SHP77 treated with DMSO at 0.1 percent for 48 hours (cell line): ENCODE measurements around the gene C2CD4B.
A peak's percentile ranks its signal among the peaks of the same experiment; 100 is the strongest.

ENCODE experiments used
- DNase-seq: peaks from one replicate; lab custom pipeline; 2025; lab: John Stamatoyannopoulos, UW

C2CD4B gene

GRCh38 chr15:62147551-62147950, 17.5 kb downstream of the C2CD4B start:
- no peak for DNase-seq

GRCh38 chr15:62147149-62147548, 17.9 kb downstream of the C2CD4B start:
- no peak for DNase-seq

GRCh38 chr15:62145015-62145735, 19.9 kb downstream of the C2CD4B start:
- no peak for DNase-seq

GRCh38 chr15:62142736-62143135, 22.3 kb downstream of the C2CD4B start:
- DNase-seq: no peak

GRCh38 chr15:62141643-62142588, 23.2 kb downstream of the C2CD4B start:
- no peak for DNase-seq

GRCh38 chr15:62141200-62141599, 23.9 kb downstream of the C2CD4B start:
- DNase-seq: no peak

- DNase-seq: no peak
Observed at GRCh38 chr15:62138124-62138523, 27.0 kb downstream of the C2CD4B start.

GRCh38 chr15:62136911-62137865, 27.9 kb downstream of the C2CD4B start:
- DNase-seq: no peak

GRCh38 chr15:62135532-62136134, 29.5 kb downstream of the C2CD4B start:
- no peak for DNase-seq

GRCh38 chr15:62133141-62133540, 31.9 kb downstream of the C2CD4B start:
- no peak for DNase-seq

GRCh38 chr15:62128916-62129315, 36.2 kb downstream of the C2CD4B start:
- no peak for DNase-seq

GRCh38 chr15:62126364-62126763, 38.7 kb downstream of the C2CD4B start:
- DNase-seq: no peak

- peak; percentile 93 for DNase-seq
Observed at GRCh38 chr15:62125773-62126172, 39.3 kb downstream of the C2CD4B start.

- no peak for DNase-seq
Observed at GRCh38 chr15:62124973-62125303, 40.1 kb downstream of the C2CD4B start.

GRCh38 chr15:62124176-62124972, 40.7 kb downstream of the C2CD4B start:
- DNase-seq: peak; percentile 64

- no peak for DNase-seq
Observed at GRCh38 chr15:62122249-62122648, 42.8 kb downstream of the C2CD4B start.

- no peak for DNase-seq
Observed at GRCh38 chr15:62121273-62122015, 43.6 kb downstream of the C2CD4B start.

GRCh38 chr15:62120776-62121175, 44.3 kb downstream of the C2CD4B start:
- DNase-seq: no peak

GRCh38 chr15:62119874-62120273, 45.2 kb downstream of the C2CD4B start:
- no peak for DNase-seq

GRCh38 chr15:62119227-62119864, 45.7 kb downstream of the C2CD4B start:
- DNase-seq: peak; percentile 74
